C4-2B (cell line): ENCODE data around the gene MIER3.

Experiments
- ZFX ChIP-seq: fragments of 450-650 bp; IDR thresholded peaks from 2 replicates; pipeline ENCODE4 v1.6.1; 2017
- TF ChIP-seq, protein P1 (sequence below): fragments of 450-650 bp; conservative IDR thresholded peaks from 2 replicates; pipeline ENCODE4 v1.5.1; 2017; ENCODE audit warnings: mild to moderate bottlenecking

DNA sequence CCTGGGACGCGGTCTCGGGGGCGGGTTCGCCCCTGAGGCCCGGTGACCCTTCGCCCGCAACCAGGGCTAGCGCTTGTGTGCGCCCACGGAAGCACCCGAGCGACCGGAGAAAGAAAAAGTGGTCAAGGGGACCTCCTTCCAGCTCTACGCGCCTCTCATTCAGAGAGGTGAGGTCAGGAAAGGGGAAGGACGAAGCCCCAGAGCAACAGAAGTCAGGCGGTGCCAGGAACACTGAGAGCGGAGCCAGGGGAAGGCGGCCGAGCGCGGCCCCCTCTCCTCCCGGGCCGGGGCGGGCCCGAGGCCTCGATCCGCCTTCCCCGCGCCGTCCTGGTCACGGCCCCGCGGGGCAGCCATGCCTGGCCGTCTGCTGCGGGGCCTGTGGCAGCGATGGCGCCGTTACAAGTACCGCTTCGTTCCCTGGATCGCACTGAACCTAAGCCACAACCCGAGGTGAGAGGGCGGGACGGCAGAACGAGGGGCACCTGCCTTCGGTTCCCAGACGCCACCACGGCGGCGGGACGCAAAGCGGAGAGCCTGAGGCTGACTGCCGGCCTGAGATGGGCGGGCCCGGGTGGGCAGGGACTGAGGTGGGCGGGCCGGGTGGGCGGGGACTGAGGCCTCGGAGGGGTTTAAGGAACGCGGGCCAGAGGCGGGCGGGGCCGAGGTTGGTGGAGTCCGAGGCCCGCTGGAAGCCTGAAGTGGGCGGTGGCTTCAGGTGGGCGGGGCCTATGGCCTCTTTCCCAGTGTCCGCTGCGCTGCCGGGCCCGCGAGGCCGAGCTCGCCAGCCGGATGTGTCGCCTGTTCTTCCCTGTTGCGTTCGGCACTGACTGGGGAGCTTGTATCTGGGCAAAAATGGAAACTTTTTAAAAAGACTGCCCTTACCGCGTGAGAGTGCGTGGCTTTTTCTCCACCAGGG is 42.4 kb downstream of the MIER3 start, which contains the start of gene SETD9:
- TF ChIP-seq, protein P1, sequence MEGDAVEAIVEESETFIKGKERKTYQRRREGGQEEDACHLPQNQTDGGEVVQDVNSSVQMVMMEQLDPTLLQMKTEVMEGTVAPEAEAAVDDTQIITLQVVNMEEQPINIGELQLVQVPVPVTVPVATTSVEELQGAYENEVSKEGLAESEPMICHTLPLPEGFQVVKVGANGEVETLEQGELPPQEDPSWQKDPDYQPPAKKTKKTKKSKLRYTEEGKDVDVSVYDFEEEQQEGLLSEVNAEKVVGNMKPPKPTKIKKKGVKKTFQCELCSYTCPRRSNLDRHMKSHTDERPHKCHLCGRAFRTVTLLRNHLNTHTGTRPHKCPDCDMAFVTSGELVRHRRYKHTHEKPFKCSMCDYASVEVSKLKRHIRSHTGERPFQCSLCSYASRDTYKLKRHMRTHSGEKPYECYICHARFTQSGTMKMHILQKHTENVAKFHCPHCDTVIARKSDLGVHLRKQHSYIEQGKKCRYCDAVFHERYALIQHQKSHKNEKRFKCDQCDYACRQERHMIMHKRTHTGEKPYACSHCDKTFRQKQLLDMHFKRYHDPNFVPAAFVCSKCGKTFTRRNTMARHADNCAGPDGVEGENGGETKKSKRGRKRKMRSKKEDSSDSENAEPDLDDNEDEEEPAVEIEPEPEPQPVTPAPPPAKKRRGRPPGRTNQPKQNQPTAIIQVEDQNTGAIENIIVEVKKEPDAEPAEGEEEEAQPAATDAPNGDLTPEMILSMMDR, result no peak
- peak; percentile 56 for TF ChIP-seq ZFX
